Nephron progenitor cell (in vitro differentiated cells): ENCODE data around the gene GDPD2.
A peak's percentile ranks its signal among the peaks of the same experiment; 100 is the strongest.

Experiments
- DNase-seq: peaks from one replicate; pipeline ENCODE4 v3.0.0; 2021
- H3K27ac Mint-ChIP-seq: 2 replicates; pipeline ENCODE4 v1.8.0; 2021; ENCODE audit warnings: mild to moderate bottlenecking, moderate library complexity, mixed read lengths
- H3K27me3 Mint-ChIP-seq: 2 replicates; pipeline ENCODE4 v1.8.0; 2021; ENCODE audit warnings: mild to moderate bottlenecking, low read depth, mixed read lengths; ENCODE audit not compliant: poor library complexity
- H3K36me3 Mint-ChIP-seq: 2 replicates; pipeline ENCODE4 v1.8.0; 2021; ENCODE audit warnings: low read depth, mixed read lengths
- H3K4me1 Mint-ChIP-seq: 2 replicates; pipeline ENCODE4 v1.8.0; 2021; ENCODE audit warnings: mixed read lengths
- H3K4me3 Mint-ChIP-seq: 2 replicates; pipeline ENCODE4 v1.8.0; 2021; ENCODE audit warnings: mild to moderate bottlenecking, moderate library complexity, mixed read lengths
- H3K9me3 Mint-ChIP-seq: 2 replicates; pipeline ENCODE4 v1.8.0; 2021; ENCODE audit warnings: mild to moderate bottlenecking, moderate library complexity, mixed read lengths
- CTCF ChIP-seq: fragments of 200-600 bp; sonication (generic); IDR thresholded peaks from 2 replicates; pipeline ENCODE4 v1.5.0; 2021; ENCODE audit warnings: antibody characterized with exemption

GDPD2 gene

GRCh38 chrX:70426286-70427278 is 3.5 kb downstream of the GDPD2 start:
- H3K27ac Mint-ChIP-seq, result no peak overlapping the region
- H3K4me1 Mint-ChIP-seq, result peaks cover 16% of the 10 kb centered on the region
- H3K9me3 Mint-ChIP-seq, result peaks cover 30% of the 10 kb centered on the region
- no peak overlapping the region for H3K4me3 Mint-ChIP-seq
- no peak for DNase-seq
- no peaks in the 10 kb centered on the region for H3K27me3 Mint-ChIP-seq
- no peaks in the 10 kb centered on the region for H3K36me3 Mint-ChIP-seq
- no peak for TF ChIP-seq CTCF

- no peaks in the 10 kb centered on the region for H3K27me3 Mint-ChIP-seq
- no peak overlapping the region for H3K4me3 Mint-ChIP-seq
- DNase-seq, result no peak
- H3K36me3 Mint-ChIP-seq, result no peaks in the 10 kb centered on the region
- H3K4me1 Mint-ChIP-seq, result peaks cover 14% of the 10 kb centered on the region
- H3K27ac Mint-ChIP-seq, result no peak overlapping the region
- peaks cover 26% of the 10 kb centered on the region for H3K9me3 Mint-ChIP-seq
- TF ChIP-seq CTCF, result no peak
Observed at GRCh38 chrX:70427365-70427764, 4.3 kb downstream of the GDPD2 start.

GRCh38 chrX:70429759-70430158 is 6.6 kb downstream of the GDPD2 start:
- peaks cover 7% of the 10 kb centered on the region for H3K4me1 Mint-ChIP-seq
- peaks cover 2% of the 10 kb centered on the region for H3K27me3 Mint-ChIP-seq
- no peaks in the 10 kb centered on the region for H3K36me3 Mint-ChIP-seq
- no peak overlapping the region for H3K4me3 Mint-ChIP-seq
- peaks cover 32% of the 10 kb centered on the region for H3K9me3 Mint-ChIP-seq
- no peak overlapping the region for H3K27ac Mint-ChIP-seq
- DNase-seq, result no peak
- no peak for TF ChIP-seq CTCF

- H3K36me3 Mint-ChIP-seq, result no peaks in the 10 kb centered on the region
- peaks cover 37% of the 10 kb centered on the region for H3K9me3 Mint-ChIP-seq
- no peak for DNase-seq
- H3K4me3 Mint-ChIP-seq, result peak overlapping the region; percentile 92
- peaks cover 18% of the 10 kb centered on the region for H3K4me1 Mint-ChIP-seq
- H3K27me3 Mint-ChIP-seq, result peaks cover 32% of the 10 kb centered on the region
- H3K27ac Mint-ChIP-seq, result no peak overlapping the region
- TF ChIP-seq CTCF, result no peak
Observed at GRCh38 chrX:70432936-70433847, 10.1 kb downstream of the GDPD2 start.

GRCh38 chrX:70433848-70434351 is 10.8 kb downstream of the GDPD2 start:
- peak; percentile 74 for DNase-seq
- TF ChIP-seq CTCF, result peak; percentile 53
- H3K36me3 Mint-ChIP-seq, result no peaks in the 10 kb centered on the region
- H3K4me3 Mint-ChIP-seq, result peak overlapping the region; percentile 92
- peaks cover 39% of the 10 kb centered on the region for H3K27me3 Mint-ChIP-seq
- peak overlapping the region; percentile 96 for H3K27ac Mint-ChIP-seq
- peaks cover 18% of the 10 kb centered on the region for H3K4me1 Mint-ChIP-seq
- peaks cover 38% of the 10 kb centered on the region for H3K9me3 Mint-ChIP-seq
